ENCODE results near the gene EFNA5. TPM values are rescaled to one million over a fixed set of nuclear protein-coding genes. Genes with fewer than 3 reads are reported as not detected.

Gene EFNA5
- polyA plus RNA-seq, 6 donors from 2014 or later: not detected

DNA sequence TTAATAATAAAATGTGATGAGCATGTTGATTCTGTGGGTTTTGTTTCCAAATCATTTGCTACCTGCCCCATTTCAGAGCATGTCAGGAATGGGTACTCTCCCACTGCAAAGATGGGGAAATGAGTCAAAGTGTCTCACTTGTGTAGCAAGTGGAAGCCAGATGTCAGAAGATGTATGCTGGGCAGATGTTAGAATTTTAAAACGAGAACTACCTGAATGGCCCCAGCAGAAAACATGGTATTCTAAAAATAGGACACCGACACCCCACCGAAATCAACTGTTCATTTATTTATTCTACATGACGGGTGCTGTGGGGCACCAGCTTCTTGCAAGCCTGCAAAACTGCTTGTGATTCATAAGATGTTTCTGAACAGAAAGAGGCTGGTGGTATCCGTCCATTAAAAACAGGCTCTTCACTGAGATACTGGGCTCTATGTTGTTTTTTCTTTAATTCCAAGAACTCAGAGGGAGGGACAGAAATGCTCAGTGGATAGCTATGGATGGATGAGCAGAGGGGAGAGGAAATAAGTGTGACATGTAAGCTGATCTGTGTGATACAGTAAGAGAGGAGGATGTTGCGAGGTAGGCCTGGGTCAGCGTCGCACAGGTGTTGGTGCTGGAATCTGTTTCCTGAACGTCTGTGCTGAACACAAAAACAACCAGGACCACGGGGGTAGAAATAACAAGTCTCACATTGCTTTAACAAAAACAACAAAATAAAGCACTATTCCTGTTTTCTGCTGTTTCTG, 157.2 kb downstream of the EFNA5 start:
- Mint-ChIP-seq H3K36me3 (no peaks in the 10 kb centered on the region), H3K4me3 (no peak overlapping the region), H3K27me3 (peaks cover 0 to 8% (median 0%) of the 10 kb centered on the region in 3 donors), H3K4me1 (peaks cover 0 to 4% (median 0%) of the 10 kb centered on the region in 3 donors), H3K9me3 (no peaks in the 10 kb centered on the region), H3K27ac (no peak overlapping the region)
- DNase-seq (no peak), ATAC-seq (ENCODE audit: low read depth in 2 of 2) (no peak)

DNA sequence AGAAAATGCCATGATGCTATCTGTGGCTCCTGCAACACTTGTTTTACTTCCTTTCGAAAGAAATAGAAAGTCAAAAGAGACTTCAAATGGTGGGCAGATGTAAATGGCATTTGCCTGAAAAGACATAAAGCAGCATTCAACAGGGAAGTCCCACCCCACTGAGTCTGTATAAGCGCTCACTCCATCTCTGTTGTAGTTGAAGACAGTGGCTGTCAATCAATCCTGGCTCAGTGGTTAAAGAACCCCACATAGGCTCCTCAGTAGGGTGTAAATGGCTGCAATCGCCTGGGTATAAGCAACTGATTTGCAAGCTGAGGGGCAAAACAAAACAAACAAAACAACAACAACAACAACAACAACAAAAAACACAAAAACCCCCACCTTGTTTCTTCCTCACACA, 158.7 kb downstream of the EFNA5 start:
- peaks cover 0 to 8% (median 0%) of the 10 kb centered on the region in 3 donors for H3K27me3 Mint-ChIP-seq
- H3K4me3 Mint-ChIP-seq: no peak overlapping the region
- ATAC-seq (ENCODE audit: low read depth in 2 of 2) (no peak), DNase-seq (no peak)
- no peak overlapping the region for H3K27ac Mint-ChIP-seq
- no peaks in the 10 kb centered on the region for H3K36me3 Mint-ChIP-seq
- H3K9me3 Mint-ChIP-seq: no peaks in the 10 kb centered on the region
- H3K4me1 Mint-ChIP-seq: peaks cover 0 to 4% (median 0%) of the 10 kb centered on the region in 3 donors

DNA sequence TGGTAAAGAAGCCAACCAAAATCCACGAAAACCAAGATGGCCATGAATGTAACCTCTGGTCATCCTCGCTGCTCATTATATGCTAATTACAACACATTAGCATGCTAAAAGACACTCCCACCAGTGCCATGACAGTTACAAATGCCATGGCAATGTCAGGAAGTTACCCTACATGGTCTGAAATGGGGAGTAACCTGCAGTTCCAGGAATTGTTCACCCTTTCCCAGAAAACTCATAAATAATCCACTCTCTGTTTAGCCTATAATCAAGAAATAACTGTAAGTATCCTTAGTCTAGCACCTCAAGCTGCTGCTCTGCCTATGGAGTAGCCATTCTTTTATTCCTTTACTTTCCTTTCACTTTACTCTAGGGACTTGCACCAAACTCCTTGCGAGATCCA, 160.6 kb downstream of the EFNA5 start:
- Mint-ChIP-seq H3K27ac (no peak overlapping the region), H3K27me3 (peaks cover 0 to 8% (median 0%) of the 10 kb centered on the region in 3 donors), H3K36me3 (no peaks in the 10 kb centered on the region), H3K4me3 (no peak overlapping the region), H3K4me1 (peaks cover 0 to 4% (median 0%) of the 10 kb centered on the region in 3 donors), H3K9me3 (no peaks in the 10 kb centered on the region)
- ATAC-seq (ENCODE audit: low read depth in 2 of 2) (no peak), DNase-seq (no peak)

GRCh38 chr5:107508097-107508496, 162.6 kb downstream of the EFNA5 start:
- H3K27ac Mint-ChIP-seq: no peak overlapping the region
- no peaks in the 10 kb centered on the region for H3K4me1 Mint-ChIP-seq
- H3K9me3 Mint-ChIP-seq: no peaks in the 10 kb centered on the region
- H3K36me3 Mint-ChIP-seq: no peaks in the 10 kb centered on the region
- no peak overlapping the region for H3K4me3 Mint-ChIP-seq
- H3K27me3 Mint-ChIP-seq: no peaks in the 10 kb centered on the region
- DNase-seq: no peak
- no peak for ATAC-seq (ENCODE audit: low read depth in 2 of 2)

DNA sequence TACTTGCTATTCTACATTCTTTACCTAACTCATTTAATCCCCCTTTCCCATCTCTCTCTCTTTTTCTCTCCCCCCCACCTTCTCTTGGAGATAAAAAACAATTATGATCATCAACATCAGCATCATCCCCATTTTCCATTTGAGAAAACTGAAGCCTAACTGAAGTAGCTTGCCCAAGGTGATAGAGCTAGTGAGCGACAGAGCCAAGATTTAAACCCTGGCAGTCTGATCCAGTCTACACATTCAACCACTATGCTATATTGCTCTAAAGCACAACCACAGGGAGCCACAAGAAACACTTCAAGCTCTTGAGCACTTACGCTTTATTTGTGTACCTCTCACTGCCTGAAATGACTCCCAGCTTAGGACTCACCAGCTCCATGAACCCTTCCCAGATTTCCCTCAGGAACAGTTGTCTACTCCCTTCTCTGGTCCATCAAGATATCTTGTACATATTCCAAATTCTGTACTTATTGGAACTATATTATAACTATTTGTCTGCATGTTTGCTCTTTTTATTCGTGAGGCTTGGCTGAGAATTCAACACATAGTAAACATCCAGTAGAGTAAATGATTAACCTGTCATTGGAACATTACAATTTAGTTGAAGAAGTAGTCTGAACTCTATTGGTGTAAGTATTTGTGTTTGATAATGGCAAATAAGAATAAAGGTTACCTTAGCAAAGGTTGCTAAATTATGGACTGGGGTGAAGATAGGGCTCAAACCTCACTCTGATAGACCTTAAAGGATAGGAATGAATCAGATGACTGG, 164.8 kb downstream of the EFNA5 start:
- Mint-ChIP-seq H3K27ac (no peak overlapping the region), H3K4me3 (no peak overlapping the region), H3K36me3 (no peaks in the 10 kb centered on the region), H3K9me3 (no peaks in the 10 kb centered on the region), H3K4me1 (no peaks in the 10 kb centered on the region), H3K27me3 (peaks cover 0 to 7% (median 6%) of the 10 kb centered on the region in 3 donors)
- DNase-seq (no peak), ATAC-seq (ENCODE audit: low read depth in 2 of 2) (no peak)

DNA sequence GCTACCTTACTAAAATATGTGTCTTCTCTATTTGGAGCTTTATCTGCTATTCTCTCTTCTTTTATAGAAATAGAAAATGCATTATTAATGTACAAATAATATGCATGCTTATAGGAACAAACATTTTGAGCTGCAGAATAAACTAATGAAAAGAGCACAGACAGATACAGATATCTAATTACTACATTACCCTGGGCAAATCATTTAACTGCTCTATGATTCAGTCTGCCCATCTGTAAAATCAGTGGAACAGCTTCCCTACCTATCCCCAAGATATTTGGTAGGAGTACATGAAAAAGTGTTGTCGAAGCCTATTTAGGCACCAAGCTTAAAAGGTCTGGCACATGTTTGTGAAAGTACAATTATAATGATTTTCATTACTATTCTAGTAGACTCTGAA, 166.3 kb downstream of the EFNA5 start:
- H3K4me3 Mint-ChIP-seq: no peak overlapping the region
- no peak for ATAC-seq (ENCODE audit: low read depth in 2 of 2)
- H3K9me3 Mint-ChIP-seq: no peaks in the 10 kb centered on the region
- H3K4me1 Mint-ChIP-seq: no peaks in the 10 kb centered on the region
- DNase-seq: no peak
- no peaks in the 10 kb centered on the region for H3K36me3 Mint-ChIP-seq
- H3K27ac Mint-ChIP-seq: no peak overlapping the region
- peaks cover 0 to 7% (median 6%) of the 10 kb centered on the region in 3 donors for H3K27me3 Mint-ChIP-seq

DNA sequence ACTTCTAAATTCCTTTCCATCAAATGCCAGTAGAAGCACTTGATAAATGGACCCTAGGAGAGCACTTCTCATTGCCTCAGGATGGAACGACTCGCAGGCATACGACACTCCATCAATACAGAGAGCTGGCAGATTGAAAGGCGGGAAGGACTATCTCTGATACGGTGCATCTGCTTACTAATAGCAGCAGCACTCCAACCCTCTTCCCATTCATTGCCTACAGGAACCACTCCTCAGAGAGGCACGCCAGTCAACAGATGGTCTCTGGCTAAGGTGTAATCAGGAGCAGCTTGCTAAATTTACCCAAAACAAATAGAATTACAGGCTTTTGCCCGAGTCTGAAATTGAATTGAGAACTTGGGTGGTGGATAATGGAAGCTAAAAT, 168.1 kb downstream of the EFNA5 start:
- Mint-ChIP-seq H3K27ac (no peak overlapping the region), H3K27me3 (peaks cover 0 to 7% (median 6%) of the 10 kb centered on the region in 3 donors), H3K9me3 (no peaks in the 10 kb centered on the region), H3K4me1 (no peaks in the 10 kb centered on the region), H3K4me3 (no peak overlapping the region), H3K36me3 (no peaks in the 10 kb centered on the region)
- ATAC-seq (ENCODE audit: low read depth in 2 of 2) (no peak), DNase-seq (no peak)

DNA sequence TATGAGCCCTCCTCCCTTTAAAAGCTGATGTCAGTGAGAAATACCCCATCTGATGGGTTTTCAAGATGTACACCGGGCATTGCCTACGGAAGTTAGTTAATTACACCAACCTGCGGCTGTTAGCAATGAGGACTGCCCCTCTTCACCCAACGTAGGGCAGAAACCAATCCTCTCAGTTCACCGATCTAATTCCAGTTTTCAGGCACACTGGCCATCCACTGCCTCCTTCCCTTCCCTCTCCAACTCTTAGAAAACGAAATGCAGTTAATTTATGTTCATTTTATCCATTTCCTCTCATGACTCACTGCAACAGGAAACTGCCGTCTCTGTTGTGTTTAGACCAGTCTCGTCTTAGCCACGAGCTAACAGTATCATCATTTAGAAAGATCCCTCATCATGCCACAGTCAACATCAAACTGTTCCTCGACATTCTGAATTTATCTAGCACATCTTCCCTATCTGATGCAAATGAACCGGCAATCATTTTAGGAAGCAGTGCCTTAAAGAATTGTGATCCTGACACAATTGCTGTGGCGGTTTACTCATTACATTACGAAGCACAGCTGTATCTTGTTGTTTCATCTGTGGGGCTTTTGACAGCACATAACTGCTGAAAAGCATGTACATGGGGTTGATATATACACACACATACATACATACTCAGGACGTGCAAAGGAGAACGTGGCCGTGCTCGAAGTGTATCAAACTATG, 168.6 kb downstream of the EFNA5 start:
- no peaks in the 10 kb centered on the region for H3K9me3 Mint-ChIP-seq
- H3K27me3 Mint-ChIP-seq: peaks cover 0 to 7% (median 6%) of the 10 kb centered on the region in 3 donors
- DNase-seq: no peak
- H3K36me3 Mint-ChIP-seq: no peaks in the 10 kb centered on the region
- no peaks in the 10 kb centered on the region for H3K4me1 Mint-ChIP-seq
- peak overlapping the region in 1 of 8 donors; percentile 38 for H3K4me3 Mint-ChIP-seq
- ATAC-seq (ENCODE audit: low read depth in 2 of 2): no peak
- no peak overlapping the region for H3K27ac Mint-ChIP-seq

- H3K4me3 Mint-ChIP-seq: no peak overlapping the region
- no peak overlapping the region for H3K27ac Mint-ChIP-seq
- no peak for ATAC-seq (ENCODE audit: low read depth in 2 of 2)
- no peaks in the 10 kb centered on the region for H3K4me1 Mint-ChIP-seq
- no peak for DNase-seq
- peaks cover 0 to 7% (median 6%) of the 10 kb centered on the region in 3 donors for H3K27me3 Mint-ChIP-seq
- H3K9me3 Mint-ChIP-seq: no peaks in the 10 kb centered on the region
- H3K36me3 Mint-ChIP-seq: no peaks in the 10 kb centered on the region
Observed at GRCh38 chr5:107500840-107501239, 169.9 kb downstream of the EFNA5 start.

DNA sequence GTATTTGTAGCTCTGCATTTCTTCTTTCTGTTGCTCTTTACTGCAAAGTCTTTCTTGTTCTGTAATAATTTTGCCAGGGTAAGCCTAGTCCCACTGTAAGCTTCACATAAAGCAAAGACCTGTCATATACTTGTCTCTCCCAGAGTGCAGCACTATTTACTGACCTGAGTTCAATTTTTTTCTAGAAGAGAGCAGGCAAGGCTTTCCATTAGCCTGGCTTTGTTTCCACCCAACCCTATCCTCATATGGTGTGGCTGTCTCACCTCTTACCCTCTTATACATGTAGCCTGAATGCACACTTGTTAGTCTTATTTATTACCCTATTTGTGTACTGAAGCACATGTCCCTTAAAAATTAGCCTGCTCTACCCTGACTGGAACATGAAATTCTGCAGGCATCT, 170.4 kb downstream of the EFNA5 start:
- no peak for ATAC-seq (ENCODE audit: low read depth in 2 of 2)
- Mint-ChIP-seq H3K4me3 (no peak overlapping the region), H3K36me3 (no peaks in the 10 kb centered on the region), H3K27ac (no peak overlapping the region), H3K9me3 (peaks cover 0 to under 1% (median 0%) of the 10 kb centered on the region in 7 donors), H3K27me3 (peaks cover 0 to 7% (median 6%) of the 10 kb centered on the region in 3 donors), H3K4me1 (no peaks in the 10 kb centered on the region)
- DNase-seq: no peak

DNA sequence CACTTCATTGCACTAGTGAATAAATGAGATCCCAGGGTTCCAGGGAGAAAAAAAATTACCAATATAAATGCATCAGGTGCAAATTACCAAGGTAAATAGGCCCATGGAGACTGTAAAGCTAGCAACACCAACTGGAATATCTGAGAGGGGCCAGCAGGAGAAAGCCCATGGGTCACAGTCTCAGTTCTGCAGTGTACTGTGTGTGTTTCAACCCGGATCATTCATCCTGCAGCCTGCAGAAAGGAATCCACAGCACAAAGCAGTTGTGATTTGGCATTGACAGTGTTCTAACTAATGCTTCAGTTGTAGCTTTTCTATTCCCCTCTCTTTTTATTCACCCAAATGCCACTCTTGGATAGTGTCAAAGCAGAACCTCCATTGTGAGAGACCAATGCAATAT, 171.0 kb downstream of the EFNA5 start:
- no peak overlapping the region for H3K4me3 Mint-ChIP-seq
- ATAC-seq (ENCODE audit: low read depth in 2 of 2): no peak
- H3K36me3 Mint-ChIP-seq: no peaks in the 10 kb centered on the region

DNA sequence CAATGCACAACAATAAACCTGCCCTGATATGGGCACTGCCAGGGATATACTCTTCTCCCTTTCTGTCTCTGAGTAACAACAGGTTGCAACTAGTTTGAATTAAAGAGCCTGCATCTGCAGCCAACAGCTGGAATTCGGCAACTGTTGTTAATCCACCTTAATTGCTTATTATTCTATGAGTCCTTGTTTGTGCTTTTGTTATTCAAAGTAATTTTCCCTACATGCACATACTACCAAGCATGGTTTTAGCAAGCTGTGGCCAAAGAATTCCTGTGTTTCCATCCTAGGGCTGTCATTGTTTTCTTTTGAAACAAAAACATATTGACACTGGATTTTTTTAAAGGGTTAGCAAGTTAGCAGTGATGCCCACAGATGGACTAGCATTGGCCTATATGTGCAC, 171.5 kb downstream of the EFNA5 start:
- DNase-seq (no peak), ATAC-seq (ENCODE audit: low read depth in 2 of 2) (no peak)
- H3K4me3 Mint-ChIP-seq: no peak overlapping the region
- H3K27me3 Mint-ChIP-seq: peaks cover 0 to 7% (median 6%) of the 10 kb centered on the region in 3 donors
- H3K36me3 Mint-ChIP-seq: no peaks in the 10 kb centered on the region
- no peaks in the 10 kb centered on the region for H3K4me1 Mint-ChIP-seq
- peaks cover 0 to 5% (median 0%) of the 10 kb centered on the region in 7 donors for H3K9me3 Mint-ChIP-seq
- no peak overlapping the region for H3K27ac Mint-ChIP-seq

More for the DNA sequence above, 171.0 kb downstream of the EFNA5 start:
- no peak overlapping the region for H3K27ac Mint-ChIP-seq
- peaks cover 0 to 7% (median 6%) of the 10 kb centered on the region in 3 donors for H3K27me3 Mint-ChIP-seq
- DNase-seq: no peak
- H3K9me3 Mint-ChIP-seq: peaks cover 0 to 5% (median 0%) of the 10 kb centered on the region in 7 donors
- H3K4me1 Mint-ChIP-seq: no peaks in the 10 kb centered on the region

- H3K27me3 Mint-ChIP-seq: no peaks in the 10 kb centered on the region
- H3K27ac Mint-ChIP-seq: no peak overlapping the region
- H3K9me3 Mint-ChIP-seq: peaks cover 0 to 5% (median 0%) of the 10 kb centered on the region in 7 donors
- no peak overlapping the region for H3K4me3 Mint-ChIP-seq
- H3K4me1 Mint-ChIP-seq: no peaks in the 10 kb centered on the region
- no peak for DNase-seq
- ATAC-seq (ENCODE audit: low read depth in 2 of 2): no peak
- H3K36me3 Mint-ChIP-seq: no peaks in the 10 kb centered on the region
Observed at GRCh38 chr5:107496466-107496865, 174.3 kb downstream of the EFNA5 start.

All from naive B cell (primary cell).